ENCODE data around the gene ZNF473. TPM values are rescaled to one million over a fixed set of nuclear protein-coding genes. Genes with fewer than 3 reads are reported as not detected.

ZNF473 gene
- total RNA-seq, 1 donor from 2014 or later: 12.4 TPM

- no peaks in the 10 kb centered on the region for H3K4me1 Mint-ChIP-seq
- H3K36me3 Mint-ChIP-seq: peaks cover 85% of the 10 kb centered on the region
- no peak overlapping the region for H3K27ac Mint-ChIP-seq
- H3K9me3 Mint-ChIP-seq: peaks cover 50% of the 10 kb centered on the region
- no peak for DNase-seq (ENCODE audit: low spot score in 2 of 2, unreplicated experiment in 2 of 2)
- no peak overlapping the region for H3K4me3 Mint-ChIP-seq
- H3K27me3 Mint-ChIP-seq (ENCODE audit: low read depth): no peaks in the 10 kb centered on the region
- TF ChIP-seq, protein P1, sequence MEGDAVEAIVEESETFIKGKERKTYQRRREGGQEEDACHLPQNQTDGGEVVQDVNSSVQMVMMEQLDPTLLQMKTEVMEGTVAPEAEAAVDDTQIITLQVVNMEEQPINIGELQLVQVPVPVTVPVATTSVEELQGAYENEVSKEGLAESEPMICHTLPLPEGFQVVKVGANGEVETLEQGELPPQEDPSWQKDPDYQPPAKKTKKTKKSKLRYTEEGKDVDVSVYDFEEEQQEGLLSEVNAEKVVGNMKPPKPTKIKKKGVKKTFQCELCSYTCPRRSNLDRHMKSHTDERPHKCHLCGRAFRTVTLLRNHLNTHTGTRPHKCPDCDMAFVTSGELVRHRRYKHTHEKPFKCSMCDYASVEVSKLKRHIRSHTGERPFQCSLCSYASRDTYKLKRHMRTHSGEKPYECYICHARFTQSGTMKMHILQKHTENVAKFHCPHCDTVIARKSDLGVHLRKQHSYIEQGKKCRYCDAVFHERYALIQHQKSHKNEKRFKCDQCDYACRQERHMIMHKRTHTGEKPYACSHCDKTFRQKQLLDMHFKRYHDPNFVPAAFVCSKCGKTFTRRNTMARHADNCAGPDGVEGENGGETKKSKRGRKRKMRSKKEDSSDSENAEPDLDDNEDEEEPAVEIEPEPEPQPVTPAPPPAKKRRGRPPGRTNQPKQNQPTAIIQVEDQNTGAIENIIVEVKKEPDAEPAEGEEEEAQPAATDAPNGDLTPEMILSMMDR (IDR thresholded peaks at IDR 0.05; ENCODE audit: unreplicated experiment): no peak
Observed at GRCh38 chr19:50042363-50043024, 16.7 kb downstream of the ZNF473 start.

- DNase-seq (ENCODE audit: low spot score in 2 of 2, unreplicated experiment in 2 of 2): no peak
- TF ChIP-seq, protein P1 (IDR thresholded peaks at IDR 0.05; ENCODE audit: unreplicated experiment): no peak
- Mint-ChIP-seq H3K27ac (no peak overlapping the region), H3K9me3 (peaks cover 63% of the 10 kb centered on the region), H3K4me3 (no peak overlapping the region), H3K27me3 (ENCODE audit: low read depth) (no peaks in the 10 kb centered on the region), H3K4me1 (no peaks in the 10 kb centered on the region), H3K36me3 (peaks cover 96% of the 10 kb centered on the region)
Observed at GRCh38 chr19:50043967-50044366, 18.2 kb downstream of the ZNF473 start.

- Mint-ChIP-seq H3K27me3 (ENCODE audit: low read depth) (no peaks in the 10 kb centered on the region), H3K27ac (no peak overlapping the region), H3K9me3 (peaks cover 63% of the 10 kb centered on the region), H3K36me3 (peaks cover 87% of the 10 kb centered on the region), H3K4me1 (no peaks in the 10 kb centered on the region), H3K4me3 (no peak overlapping the region)
- TF ChIP-seq, protein P1 (IDR thresholded peaks at IDR 0.05; ENCODE audit: unreplicated experiment): no peak
- DNase-seq (ENCODE audit: low spot score in 2 of 2, unreplicated experiment in 2 of 2): no peak
Observed at GRCh38 chr19:50044922-50045321, 19.1 kb downstream of the ZNF473 start.

- peaks cover 62% of the 10 kb centered on the region for H3K9me3 Mint-ChIP-seq
Observed at GRCh38 chr19:50046649-50047503, 21.1 kb downstream of the ZNF473 start.

GRCh38 chr19:50047671-50048070 lies 21.9 kb downstream of the ZNF473 start:
- TF ChIP-seq, protein P1 (IDR thresholded peaks at IDR 0.05; ENCODE audit: unreplicated experiment): no peak
- Mint-ChIP-seq H3K4me3 (no peak overlapping the region), H3K9me3 (peaks cover 54% of the 10 kb centered on the region), H3K36me3 (peaks cover 60% of the 10 kb centered on the region), H3K27me3 (ENCODE audit: low read depth) (peaks cover 2% of the 10 kb centered on the region), H3K4me1 (peaks cover 5% of the 10 kb centered on the region), H3K27ac (no peak overlapping the region)
- no peak for DNase-seq (ENCODE audit: low spot score in 2 of 2, unreplicated experiment in 2 of 2)

More at GRCh38 chr19:50046649-50047503, 21.1 kb downstream of the ZNF473 start:
- TF ChIP-seq, protein P1 (IDR thresholded peaks at IDR 0.05; ENCODE audit: unreplicated experiment): no peak
- no peak for DNase-seq (ENCODE audit: low spot score in 2 of 2, unreplicated experiment in 2 of 2)
- Mint-ChIP-seq H3K4me3 (no peak overlapping the region), H3K36me3 (peaks cover 68% of the 10 kb centered on the region), H3K27ac (no peak overlapping the region), H3K4me1 (peaks cover 5% of the 10 kb centered on the region), H3K27me3 (ENCODE audit: low read depth) (peaks cover 2% of the 10 kb centered on the region)
